Measurements from ENCODE around the gene EEF2K.
"Not testable (repeated sequence)": the region's sequence is repeated elsewhere in the genome, so short reads cannot be mapped to it uniquely, and the experiment has no call there.

Gene EEF2K

DNA sequence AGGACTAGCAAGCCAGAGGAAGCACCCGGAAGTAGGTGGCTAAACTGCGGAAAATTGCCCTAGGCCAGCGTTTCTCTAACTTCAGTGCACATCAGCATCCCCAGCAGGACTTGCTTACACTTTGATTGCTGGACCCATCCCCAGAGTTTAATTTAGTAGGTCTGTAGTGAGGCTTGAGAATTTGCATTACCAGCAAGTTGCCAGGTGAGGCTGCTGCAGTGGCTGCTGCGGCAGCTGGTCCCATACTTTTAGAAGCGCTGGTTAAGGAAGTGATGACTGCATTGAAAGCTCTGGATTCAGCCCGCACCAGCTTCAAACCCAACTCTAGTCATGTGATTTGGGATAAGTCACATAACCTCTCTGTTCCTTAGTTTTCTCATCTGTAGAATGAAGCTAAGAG is 4.2 kb downstream of the EEF2K start:
- DNase-seq (ENCODE audit: low read depth in 2 of 2) = no peak

DNA sequence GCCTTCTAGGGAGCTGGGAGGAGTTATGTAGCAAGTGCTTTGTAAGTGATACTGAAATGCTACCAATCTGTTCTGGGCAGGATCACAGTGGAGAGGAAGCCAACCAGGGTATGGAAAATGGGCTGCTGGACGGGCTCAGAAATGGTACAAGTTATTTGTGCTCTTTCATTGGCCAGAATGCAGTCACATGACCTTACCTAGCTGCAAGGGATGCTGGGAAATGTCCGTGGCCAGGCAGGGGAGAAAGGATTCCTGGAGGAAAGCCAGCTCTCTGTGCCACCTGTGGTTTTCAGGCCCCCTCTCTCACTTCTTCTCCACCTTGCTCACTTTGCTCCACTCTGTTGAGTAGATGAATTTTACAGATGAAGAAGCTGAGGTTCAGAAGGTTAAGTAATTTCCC is 4.8 kb downstream of the EEF2K start:
- DNase-seq (ENCODE audit: low read depth in 2 of 2) = no peak

DNA sequence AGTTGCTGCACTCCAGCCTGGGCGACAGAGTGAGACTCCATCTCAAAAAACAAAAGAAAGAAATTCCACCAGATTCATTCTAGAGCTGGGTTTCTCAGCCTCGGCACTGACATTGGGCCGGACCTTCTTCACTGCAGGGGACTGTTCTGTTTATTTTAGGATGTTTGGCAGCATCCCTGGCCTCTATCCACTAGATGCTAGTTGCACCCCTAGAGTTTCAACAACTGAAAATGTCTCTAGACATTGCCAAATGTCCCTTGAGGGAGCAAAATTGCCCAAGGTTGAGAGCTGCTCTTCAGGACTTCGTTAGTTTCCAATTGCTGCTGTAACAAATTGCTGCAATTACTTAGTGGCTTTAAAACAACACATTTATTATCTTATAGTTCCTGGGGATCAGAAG is 7.2 kb downstream of the EEF2K start:
- no peak for DNase-seq (ENCODE audit: low read depth in 2 of 2)

DNA sequence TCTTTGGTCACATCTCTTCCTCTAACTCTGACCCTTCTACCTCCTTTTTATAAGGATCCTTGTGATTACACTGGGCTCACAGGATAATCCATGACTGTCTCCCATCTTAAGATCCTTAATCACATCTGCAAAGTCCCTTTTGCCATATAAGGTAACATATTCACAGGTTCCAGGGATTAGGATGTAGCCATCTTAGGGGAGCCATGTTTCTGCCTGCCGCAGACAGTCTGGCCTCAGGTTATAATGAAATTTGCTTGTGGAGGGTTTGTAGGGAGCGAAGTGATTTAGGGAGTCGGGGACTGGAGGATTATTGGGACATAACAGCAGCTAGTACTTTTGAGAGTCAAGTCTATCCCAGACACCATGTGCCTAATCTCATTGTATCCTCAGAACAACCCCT is 7.7 kb downstream of the EEF2K start:
- no peak for DNase-seq (ENCODE audit: low read depth in 2 of 2)

DNA sequence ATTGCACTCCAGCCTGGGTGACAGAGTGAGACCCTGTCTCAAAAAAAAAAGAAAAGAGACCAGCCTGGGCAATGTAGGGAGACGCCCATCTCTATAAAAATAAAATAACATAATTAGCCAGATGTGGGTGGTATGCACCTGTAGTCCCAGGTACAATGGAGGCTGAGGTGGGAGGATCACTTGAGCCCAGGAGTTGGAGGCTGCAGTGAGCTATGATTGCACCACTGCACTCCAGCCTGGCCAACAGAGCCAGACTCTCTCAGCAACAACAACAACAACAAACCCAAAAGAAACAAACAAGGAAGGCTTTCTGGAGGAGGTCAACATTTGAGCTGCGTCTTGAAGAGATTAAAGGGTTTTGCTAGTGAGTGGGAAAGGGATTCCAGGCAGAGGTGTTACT is 8.3 kb downstream of the EEF2K start:
- no peak for DNase-seq (ENCODE audit: low read depth in 2 of 2)

DNA sequence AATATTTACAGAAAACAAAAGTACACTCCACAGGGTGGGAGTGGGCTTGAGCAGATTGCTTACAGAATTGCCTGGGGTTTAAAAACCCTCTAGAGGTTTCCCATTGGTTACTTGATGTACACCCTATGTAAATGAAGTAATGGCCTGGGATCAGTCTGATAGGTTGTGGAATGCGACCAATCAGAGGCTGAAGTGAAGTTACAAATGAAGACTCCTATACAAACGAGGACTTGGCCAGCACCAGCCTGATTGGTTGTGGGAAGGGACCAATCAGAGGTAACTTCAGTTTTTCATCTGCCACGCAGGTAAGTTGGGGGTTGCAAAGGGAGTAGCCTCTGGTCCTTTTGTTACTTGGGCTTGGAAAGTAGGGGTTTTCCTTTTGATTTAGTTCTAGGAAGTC is 8.8 kb downstream of the EEF2K start:
- DNase-seq (ENCODE audit: low read depth in 2 of 2) = no peak

DNA sequence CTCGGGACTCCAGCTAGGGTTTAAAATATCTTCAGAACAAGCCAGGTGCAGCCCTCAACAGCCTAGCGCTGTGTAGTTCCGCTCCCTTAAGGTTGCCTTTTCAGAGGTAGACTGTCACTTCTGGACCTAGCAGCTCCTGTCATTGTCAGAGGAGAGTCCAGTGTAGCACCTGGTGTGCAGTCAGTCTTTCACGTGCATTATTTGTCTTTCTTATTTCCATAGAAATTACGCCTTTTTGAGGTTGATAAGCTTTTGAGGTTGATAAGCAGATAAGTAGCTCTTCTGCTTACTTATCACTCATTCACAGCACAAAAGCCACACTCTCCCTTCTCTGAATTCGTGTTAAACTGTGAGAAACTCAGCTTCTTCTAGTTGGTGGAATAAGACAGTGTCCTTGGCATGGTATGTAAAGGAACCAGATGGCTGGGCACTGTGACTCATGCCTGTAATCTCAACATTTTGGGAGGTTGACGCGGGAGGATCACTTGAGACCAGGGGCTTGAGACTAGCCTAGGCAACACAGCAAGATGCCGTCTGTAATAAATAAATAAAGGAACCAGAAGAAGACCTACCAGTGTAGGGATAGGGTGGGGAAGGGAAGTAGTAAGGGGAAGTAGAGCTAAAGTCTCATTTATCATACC is 10.2 kb downstream of the EEF2K start:
- DNase-seq (ENCODE audit: low read depth in 2 of 2) = no peak

DNA sequence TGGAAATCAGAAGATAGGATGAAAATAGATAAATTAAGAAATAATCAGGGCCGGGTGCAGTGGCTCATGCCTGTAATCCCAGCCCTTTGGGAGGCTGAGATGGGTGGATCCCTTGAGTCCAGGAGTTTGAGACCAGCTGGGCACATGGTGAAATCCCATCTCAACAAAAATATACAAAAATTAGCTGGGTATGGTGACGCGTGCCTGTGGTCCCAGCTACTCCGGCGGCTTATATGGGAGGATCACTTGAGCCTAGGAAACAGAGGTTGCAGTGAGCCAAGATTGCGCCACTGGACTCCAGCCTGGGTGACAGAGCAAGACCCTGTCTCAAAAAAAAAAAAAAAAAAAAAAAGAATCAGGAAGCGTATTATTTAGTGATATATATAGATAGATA is 10.8 kb downstream of the EEF2K start:
- not testable (repeated sequence) for DNase-seq (ENCODE audit: low read depth in 2 of 2)

DNA sequence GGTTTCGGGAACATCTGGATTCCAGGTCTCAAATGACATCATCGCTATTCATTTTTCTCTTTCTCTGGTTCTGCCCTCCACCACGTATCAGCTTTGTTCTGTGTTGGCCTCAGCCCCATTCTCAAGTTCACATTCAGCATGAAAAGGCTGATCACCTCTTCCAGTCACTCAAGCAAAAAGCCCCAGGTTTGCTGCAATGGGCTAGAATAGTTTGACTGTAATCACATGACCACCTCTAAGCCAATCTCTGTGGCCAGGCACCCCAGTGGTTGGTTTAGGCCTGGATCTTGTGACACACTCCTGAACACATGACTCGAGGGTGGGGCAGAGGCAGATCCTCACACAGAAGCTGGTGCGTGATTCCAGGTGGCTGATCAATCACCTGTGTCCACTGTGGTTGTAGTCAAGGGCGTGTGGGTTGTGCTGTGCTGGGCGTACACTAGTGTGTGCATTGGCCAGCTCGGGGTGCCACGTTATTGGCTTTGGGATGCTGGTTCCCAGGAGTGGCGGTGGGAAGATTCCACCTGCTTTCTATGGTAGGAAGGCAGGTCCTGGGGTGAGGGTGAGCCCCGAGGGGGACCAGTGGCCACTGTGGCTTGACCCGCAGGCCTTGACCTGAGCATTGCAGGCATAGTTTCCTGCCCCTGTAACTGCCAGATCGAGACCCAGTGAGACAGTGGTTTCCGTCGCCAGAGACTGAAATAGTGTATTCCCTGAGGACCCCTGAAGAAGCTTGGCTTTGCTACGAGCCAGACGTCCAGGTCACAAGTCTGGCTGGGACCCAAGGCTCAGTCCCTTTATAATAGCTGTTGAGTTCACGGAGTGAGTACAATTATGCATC is 12.0 kb downstream of the EEF2K start:
- DNase-seq (ENCODE audit: low read depth in 2 of 2) = no peak

DNA sequence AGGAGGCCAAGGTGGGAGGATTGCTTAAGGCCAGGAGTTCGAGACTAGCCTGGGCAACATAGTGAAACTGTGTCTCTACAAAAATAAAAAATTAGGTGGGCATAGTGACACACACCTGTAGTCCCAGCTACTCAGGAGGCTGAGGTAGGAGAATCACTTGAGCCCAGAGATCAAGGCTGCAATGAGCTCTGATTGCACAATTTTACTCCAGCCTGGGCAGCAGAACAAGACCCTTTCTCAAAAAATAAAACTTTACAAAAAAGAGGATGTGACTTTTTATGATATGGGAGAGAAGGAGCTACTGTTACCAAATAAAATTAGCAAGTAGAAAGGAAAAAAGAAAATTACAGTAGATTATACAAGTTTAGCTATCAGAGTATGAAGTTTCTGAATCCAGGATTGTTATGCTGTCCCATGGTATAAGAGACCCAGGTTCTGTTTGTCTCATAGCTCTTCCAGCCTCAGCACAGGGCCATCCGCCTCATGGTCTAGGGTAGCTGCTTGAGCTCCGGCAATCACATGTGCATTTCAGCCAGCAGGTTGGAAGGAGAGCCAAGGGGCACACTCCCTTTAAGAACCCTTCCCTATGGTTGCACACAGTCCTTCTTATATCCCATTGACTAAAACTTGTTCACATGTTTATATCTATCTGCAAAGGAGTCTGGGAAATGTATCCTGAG is 13.5 kb downstream of the EEF2K start:
- no peak for DNase-seq (ENCODE audit: low read depth in 2 of 2)

DNA sequence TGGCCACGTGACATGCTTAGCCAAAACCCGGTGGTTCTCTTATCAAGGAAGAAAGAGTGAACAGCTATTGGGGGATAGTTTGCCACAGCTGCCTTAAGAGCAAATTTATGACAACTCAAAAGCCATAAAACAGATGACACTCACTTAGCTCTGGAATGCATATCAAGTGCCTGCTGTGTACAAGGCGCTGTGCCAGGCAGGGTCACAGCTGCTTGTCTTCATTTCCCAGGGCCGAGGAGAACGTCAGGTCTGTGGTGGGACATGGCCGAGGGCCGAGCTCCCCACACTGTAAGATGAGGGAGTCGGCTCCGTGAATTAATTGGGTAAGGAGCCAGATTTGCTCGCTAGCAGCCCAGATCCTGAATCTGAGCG is 14.0 kb downstream of the EEF2K start:
- no peak for DNase-seq (ENCODE audit: low read depth in 2 of 2)

DNA sequence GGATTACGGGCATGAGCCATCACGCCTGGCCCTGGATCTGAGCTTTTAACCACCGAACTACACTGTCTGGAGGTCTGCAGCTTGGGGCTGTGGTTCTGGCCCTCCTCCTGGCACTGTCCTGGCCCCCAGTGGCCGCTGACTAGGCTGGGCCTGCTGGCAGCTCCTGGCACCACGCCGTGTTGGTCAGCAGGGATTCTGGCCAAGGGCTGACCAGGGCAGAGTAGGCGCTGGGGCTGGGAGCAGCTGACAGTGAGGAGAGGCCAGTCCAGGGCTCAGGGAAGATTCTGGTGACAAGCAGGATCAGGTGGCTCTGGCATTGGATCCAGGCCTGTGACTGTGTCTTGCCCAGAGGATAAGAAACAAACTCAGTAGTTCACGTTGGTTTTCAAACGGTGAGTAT is 14.6 kb downstream of the EEF2K start:
- DNase-seq (ENCODE audit: low read depth in 2 of 2) = no peak

DNA sequence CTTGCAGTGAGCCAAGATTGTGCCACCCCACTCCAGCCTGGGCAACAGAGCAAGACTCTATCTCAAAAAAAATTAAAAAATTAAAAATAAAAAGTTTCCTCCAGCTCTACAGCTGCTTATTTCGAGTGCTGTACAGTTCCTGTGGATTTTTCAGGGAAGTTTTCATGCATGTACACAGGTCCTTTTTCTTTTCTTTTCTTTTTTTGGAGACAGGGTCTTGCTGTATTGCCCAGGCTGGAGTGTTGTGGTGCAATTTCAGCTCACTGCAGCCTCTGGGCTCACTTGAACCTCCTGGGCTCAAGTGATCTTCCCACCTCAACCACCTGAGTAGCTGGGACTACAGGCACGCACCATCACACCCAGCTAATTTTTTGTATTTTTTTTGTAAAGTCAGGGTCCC is 15.9 kb downstream of the EEF2K start:
- no peak for DNase-seq (ENCODE audit: low read depth in 2 of 2)

DNA sequence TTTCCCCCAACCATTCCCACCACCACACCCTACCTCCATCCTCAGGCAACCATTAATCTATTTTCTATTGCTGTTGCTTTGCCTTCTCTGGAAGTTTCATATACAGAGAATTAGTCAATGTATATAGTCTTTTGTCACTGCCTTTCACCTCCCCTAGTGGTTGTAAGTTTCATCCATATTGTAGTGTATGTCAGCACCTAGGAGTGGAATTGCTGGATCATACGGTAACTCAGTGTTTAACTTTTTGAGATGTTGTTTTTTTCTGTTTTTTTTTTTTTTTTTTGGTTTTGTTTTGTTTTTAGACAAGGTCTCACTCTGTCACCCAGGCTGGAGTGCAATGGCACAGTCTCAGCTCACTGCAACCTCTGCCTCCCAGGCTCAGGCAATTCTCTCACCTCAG is 16.9 kb downstream of the EEF2K start:
- no peak for DNase-seq (ENCODE audit: low read depth in 2 of 2)

DNA sequence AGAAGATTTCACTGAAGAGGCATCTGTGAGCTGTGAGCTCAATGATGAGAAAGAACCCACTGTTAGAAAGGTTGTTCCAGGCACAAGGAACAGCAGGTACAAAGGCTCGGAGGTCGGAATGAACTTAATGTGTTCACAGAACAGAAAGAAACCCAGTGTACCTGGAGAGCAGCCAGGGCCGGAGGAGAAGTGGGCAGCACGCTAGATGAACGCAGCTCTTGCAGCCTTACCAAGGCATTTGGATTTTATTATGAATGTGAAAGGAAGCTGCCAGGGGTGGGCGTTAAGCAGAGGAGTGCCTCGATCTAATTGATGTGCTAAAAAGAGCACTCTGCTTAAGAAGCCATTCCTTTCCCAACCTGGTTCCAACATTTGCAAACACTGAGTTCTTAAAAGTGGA is 19.0 kb downstream of the EEF2K start:
- no peak for DNase-seq (ENCODE audit: low read depth in 2 of 2)

DNA sequence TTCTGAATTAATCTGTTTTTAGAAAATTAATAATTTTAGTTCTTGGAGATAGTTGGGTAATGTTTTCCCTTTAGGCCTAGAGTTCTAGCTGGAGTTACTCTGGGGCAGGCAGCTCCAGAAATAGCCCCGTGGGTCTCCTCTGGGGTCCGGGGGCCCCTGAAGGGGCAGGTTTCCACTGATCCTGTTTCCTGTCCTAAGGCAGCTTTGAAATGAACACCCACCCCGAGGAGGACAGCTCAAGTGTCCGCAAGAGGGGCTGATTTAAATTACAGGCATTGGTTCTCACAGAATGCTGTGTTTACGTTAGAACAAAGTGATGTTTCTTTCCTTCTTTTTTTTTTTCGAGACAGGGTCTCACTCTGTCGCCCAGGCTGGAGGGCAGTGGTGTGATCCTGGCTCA is 23.8 kb downstream of the EEF2K start:
- no peak for DNase-seq (ENCODE audit: low read depth in 2 of 2)

DNA sequence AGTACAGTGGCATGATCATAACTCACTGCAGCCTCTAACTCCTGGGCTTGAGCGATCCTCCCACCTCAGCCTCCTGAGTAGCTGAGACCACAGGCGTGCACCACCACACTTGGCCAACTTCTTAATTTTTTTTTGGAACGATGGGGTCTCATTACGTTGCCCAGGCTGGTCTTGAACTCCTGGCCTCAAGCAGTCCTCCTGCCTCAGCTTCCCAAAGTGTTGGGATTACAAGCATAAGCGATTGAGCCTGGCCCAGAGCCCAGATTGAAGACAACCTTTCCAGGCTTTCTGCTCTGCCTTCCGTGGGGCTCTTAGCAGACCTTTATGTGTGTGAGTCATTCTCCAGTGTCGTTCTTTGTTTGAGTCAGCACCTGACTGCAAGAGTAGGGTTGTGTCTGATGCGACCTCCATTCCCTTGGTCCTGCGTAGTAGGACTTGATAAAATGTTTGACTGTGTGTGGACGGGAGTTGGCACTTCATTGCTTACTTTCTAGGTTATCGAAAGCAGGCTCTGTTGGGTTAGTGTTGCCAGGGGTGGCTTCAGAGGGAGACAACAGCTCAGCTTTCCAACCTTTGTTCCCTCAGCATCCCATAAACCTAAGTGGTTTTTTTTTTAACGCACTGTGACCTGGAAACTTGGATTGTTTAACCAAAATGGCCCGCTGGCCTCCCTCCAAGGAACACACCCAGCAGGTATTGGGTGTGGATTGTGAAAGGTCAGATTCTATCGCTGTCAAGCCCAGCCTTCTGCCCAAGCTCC is 26.4 kb downstream of the EEF2K start:
- no peak for DNase-seq (ENCODE audit: low read depth in 2 of 2)

DNA sequence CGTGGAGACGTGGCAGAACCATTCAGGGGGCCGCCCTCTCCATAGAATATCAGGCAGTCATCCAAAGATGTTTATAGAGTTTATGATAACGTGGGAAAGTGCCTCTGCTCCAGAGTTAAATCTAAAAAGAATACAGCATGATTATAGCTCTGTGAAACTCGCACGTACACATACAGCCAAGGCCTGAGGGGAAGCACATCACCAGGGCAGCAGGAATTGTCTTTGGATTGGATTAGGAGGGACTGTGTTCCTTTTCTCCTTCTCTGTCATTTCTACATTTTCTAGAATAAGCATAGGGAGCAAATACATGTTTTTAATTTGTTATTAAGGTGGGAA is 26.9 kb downstream of the EEF2K start:
- DNase-seq (ENCODE audit: low read depth in 2 of 2) = no peak

DNA sequence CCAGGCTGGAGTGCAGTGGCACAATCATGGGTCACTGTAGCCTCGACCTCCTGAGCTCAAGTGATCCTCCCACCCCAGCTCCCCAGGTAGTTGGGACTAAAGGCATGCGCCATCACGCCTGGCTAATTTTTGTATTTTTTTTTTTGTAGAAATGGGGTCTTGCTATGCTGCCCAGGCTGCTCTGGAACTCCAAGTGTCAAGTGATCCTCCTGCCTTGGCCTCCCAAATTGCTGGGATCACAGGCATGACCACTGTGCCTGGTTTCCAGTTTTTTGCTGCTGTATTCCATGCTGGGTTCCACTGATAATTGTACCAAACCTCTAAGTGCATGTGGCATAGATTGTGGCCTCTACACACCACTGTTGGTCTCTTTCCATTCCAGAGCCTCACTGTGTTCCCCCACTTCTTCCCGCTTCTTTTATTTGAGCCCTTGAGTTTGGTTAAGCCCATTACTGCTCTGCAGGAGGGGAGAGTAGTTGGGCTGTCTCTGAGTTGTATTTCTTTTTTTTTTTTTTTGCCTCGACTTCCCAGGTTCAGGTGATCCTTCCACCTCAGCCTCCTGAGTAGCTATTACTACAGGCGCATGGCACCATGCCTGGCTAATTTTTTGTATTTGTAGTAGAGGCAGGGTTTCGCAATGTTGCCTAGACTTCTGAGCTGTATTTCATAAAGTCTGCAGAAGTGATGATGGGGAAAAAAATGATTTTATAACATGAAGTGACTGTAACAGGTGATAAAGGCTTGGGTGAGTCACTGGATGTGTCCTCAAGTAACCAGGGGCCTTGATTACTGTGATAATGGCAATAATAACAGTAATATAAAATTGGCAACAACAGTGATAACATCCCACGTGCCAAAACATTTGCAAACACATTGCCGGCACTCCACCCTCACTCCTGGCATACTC is 30.0 kb downstream of the EEF2K start:
- DNase-seq (ENCODE audit: low read depth in 2 of 2) = no peak

DNA sequence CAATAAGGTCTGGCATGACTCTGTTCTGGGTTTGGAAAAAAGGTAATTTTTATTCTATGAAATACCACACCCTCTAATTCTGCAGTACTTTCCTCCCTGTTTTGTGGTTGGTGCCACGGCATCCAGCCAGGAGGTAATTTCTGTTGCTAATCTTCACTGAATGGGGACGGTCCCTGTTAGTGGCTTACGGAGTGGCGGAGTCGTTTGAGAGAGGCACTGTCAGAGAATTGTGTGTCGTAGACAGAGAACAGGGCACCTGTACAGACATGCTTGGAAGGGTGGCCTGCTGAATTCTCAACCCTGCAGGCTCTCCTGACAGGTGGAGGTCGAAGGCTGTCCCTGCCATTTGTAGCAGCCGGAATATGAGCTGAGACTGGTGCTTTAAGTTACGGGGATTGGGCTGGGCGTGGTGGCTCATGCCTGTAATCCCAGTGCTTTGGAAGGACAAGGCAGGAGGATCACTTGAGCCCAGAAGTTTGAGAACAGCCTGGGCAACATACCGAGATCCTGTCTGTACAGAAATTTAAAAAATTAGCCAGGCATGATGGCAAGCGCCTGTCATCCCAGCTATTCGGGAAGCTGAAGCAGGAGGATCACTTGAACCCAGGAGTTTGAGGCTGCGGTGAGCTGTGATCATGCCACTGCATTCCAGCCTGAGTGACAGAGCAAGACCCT is 33.2 kb downstream of the EEF2K start:
- no peak for DNase-seq (ENCODE audit: low read depth in 2 of 2)

Measured in stimulated activated CD4-positive, alpha-beta T cell treated with anti-CD3 and anti-CD28 coated beads, Interleukin-1b, Interleukin-23, amount 100 ng/mL, for 4 hours (primary cell).